Measurements from ENCODE around the gene GIN1.

GIN1 gene

GRCh38 chr5:103139264-103139865 lies 19.4 kb upstream of the GIN1 start:
- DNase-seq (ENCODE audit: low read depth): peak; percentile 62
- H3K4me3 ChIP-seq (ENCODE audit: low read depth, low read length): no peak overlapping the region
- in situ Hi-C loops (cut with HindIII; ENCODE audit: low sequenced_read_pairs): no loop called here
- TF ChIP-seq, protein P1, sequence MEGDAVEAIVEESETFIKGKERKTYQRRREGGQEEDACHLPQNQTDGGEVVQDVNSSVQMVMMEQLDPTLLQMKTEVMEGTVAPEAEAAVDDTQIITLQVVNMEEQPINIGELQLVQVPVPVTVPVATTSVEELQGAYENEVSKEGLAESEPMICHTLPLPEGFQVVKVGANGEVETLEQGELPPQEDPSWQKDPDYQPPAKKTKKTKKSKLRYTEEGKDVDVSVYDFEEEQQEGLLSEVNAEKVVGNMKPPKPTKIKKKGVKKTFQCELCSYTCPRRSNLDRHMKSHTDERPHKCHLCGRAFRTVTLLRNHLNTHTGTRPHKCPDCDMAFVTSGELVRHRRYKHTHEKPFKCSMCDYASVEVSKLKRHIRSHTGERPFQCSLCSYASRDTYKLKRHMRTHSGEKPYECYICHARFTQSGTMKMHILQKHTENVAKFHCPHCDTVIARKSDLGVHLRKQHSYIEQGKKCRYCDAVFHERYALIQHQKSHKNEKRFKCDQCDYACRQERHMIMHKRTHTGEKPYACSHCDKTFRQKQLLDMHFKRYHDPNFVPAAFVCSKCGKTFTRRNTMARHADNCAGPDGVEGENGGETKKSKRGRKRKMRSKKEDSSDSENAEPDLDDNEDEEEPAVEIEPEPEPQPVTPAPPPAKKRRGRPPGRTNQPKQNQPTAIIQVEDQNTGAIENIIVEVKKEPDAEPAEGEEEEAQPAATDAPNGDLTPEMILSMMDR (IDR thresholded peaks at IDR 0.05; ENCODE audit: low read depth, low read length, missing control alignments): peak; percentile 94

GRCh38 chr5:103138202-103138690 lies 18.3 kb upstream of the GIN1 start:
- TF ChIP-seq, protein P1 (IDR thresholded peaks at IDR 0.05; ENCODE audit: low read depth, low read length, missing control alignments): no peak
- no peak for DNase-seq (ENCODE audit: low read depth)
- H3K4me3 ChIP-seq (ENCODE audit: low read depth, low read length): no peak overlapping the region
- in situ Hi-C loops (cut with HindIII; ENCODE audit: low sequenced_read_pairs): no loop called here

DNA sequence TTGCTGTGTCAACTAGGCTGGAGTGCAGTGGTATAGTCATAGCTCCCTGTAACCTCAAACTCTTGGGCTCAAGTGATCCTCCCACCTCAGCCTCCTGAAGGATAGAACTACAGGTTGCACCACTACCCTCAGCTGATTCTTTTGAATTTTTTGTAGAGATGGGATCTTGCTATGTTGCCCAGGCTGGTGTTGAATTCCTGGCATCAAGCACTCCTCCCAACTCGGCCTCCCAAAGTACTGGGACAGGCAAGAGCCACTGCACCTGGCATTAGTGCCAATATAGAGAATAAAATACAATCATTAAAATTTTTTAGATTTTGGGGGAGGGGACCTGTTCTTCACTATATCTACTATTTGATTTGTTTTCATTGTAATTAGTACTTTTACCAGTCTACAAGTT lies 15.5 kb upstream of the GIN1 start:
- no peak overlapping the region for H3K4me3 ChIP-seq (ENCODE audit: low read depth, low read length)
- TF ChIP-seq, protein P1 (IDR thresholded peaks at IDR 0.05; ENCODE audit: low read depth, low read length, missing control alignments): no peak
- no peak for DNase-seq (ENCODE audit: low read depth)
- in situ Hi-C loops (cut with HindIII; ENCODE audit: low sequenced_read_pairs): no loop called here

- DNase-seq (ENCODE audit: low read depth): no peak
- no peak overlapping the region for H3K4me3 ChIP-seq (ENCODE audit: low read depth, low read length)
- TF ChIP-seq, protein P1 (IDR thresholded peaks at IDR 0.05; ENCODE audit: low read depth, low read length, missing control alignments): no peak
- in situ Hi-C loops (cut with HindIII; ENCODE audit: low sequenced_read_pairs): no loop called here
These were observed 13.3 kb upstream of the GIN1 start for GRCh38 chr5:103133231-103133630.

DNA sequence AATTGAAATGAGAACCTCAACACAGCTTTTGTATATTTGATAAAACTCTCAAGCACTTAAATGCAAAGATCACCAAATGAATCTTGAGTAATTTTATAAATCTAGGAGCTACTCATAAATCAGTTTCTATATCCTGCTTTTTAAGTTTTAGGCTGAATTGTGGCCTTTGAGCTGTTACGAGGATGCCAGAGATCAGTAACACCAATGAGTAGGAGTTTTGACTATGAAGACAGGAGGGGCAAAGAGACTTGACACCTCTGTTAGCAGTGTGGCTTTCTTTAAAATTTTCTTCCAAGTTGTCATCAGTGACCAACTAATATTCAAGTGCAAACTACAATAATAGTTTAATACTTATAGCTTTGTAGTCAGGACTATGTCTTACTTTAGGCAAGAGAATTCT lies 12.7 kb upstream of the GIN1 start:
- in situ Hi-C loops (cut with HindIII; ENCODE audit: low sequenced_read_pairs): no loop called here
- DNase-seq (ENCODE audit: low read depth): no peak
- TF ChIP-seq, protein P1 (IDR thresholded peaks at IDR 0.05; ENCODE audit: low read depth, low read length, missing control alignments): no peak
- no peak overlapping the region for H3K4me3 ChIP-seq (ENCODE audit: low read depth, low read length)

DNA sequence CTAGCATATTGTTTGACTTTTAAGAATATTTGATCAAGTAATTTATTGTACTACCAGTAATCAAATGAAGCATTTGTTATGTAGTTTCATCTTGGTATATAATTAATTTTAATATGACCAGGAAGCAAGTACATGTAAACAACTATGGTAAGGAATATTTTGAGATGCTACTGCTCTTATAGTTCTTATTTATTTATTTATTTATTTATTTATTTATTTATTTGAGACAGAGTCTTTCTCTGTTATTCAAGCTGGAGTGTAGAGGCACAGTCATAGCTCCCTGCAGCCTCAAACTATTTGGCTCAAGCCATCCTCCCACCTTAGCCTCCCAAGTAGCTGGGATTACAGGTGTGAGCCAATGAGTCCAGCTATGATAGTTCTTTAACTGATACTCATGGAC lies 8.3 kb upstream of the GIN1 start:
- DNase-seq (ENCODE audit: low read depth): no peak
- H3K4me3 ChIP-seq (ENCODE audit: low read depth, low read length): no peak overlapping the region
- TF ChIP-seq, protein P1 (IDR thresholded peaks at IDR 0.05; ENCODE audit: low read depth, low read length, missing control alignments): no peak
- in situ Hi-C loops (cut with HindIII; ENCODE audit: low sequenced_read_pairs): no loop called here
